ENCODE results near the gene APRT.

The APRT gene, protein sequence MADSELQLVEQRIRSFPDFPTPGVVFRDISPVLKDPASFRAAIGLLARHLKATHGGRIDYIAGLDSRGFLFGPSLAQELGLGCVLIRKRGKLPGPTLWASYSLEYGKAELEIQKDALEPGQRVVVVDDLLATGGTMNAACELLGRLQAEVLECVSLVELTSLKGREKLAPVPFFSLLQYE

DNA sequence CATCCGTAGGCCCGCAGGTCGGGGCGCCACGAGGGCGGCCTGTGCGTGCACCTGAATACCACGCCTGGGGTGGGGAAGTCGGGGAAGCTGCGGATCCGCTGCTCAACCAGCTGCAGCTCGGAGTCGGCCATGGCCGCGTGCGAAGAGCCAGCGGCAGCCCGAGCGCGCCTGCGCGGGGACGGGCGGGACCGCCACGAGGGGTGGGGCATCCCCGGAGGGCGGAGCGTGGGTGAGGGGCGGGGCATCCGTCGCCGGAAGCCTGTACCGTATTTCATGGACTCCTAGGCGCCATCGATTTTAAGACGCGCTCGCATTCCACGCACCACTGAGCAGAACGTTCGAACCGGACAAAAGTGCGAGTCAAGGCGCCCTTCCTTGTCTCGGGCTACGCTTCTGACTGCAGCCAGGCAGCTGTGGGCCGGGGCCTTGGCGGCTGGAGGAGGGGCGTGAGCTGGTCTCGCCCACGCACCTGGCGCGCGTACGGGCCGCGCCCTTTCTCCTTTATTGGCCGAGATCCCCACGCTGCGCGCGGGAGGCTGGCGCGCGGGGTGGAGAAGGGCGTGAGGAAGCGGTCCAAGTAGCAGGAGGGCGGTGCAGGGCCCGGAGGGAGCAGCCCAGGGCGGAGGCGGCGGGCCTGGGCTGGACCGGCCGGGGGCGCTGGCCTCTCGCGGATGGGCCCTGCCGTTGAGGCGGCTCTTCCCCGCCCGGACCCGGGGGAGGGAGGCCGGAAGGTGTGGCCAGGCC, at the start of gene APRT:
Gene APRT (minus strand): TSS at position 160 of the 744 bp plus-strand sequence. CDS start 29 bp downstream, at position 131.
- peak; percentile 97 for DNase-seq

DNA sequence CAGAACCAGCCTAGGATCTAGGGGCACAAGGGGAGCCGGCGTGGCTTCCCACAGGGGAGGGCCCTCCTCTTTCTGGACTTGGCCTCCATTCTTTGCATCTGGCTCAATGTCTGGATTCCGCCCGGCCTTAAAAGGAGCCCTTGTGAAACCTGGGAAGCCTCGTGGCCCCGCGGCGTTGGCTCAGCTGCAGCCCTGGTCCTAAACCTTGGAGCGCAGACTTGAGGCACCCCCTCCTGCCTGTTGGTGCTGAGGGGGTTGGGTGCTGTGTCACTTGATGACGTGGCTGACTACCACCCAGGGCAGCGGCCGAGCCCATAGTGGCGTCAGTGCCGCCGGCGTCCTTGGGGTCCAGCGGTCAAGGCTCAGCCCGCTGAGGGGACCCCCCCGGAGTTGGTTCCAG, 49.6 kb upstream of the APRT start:
- no peak for DNase-seq

DNA sequence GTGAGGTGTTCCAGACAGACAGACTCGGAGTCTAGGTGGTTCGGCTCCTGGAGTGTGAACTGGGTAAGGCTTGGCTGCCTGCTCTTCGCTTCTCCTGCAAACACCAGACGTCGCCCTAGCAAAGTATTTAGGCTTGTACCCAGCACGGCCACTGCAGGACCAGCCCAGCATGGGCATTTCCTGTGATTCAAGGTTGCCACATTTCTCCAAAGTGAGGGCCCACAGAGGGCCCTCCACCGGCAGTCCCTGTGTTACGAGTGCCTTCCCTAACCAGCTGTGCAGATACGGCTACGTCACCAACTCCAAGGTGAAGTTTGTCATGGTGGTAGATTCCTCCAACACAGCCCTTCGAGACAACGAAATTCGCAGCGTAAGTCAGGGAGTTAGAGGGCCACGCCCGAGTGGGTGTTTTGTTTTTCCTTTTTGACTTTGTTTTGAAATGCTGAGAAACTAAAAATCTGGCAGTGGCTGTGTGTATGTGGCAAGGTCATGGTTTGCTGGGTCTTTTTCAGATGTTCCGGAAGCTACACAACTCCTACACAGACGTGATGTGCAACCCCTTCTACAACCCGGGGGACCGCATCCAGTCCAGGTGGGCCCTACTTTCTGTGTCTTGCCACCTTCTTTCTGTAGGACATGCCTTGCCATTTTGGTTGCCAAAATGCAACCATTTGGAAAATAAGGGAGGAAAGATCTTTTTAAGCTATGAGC, 47.8 kb upstream of the APRT start:
- DNase-seq: no peak

DNA sequence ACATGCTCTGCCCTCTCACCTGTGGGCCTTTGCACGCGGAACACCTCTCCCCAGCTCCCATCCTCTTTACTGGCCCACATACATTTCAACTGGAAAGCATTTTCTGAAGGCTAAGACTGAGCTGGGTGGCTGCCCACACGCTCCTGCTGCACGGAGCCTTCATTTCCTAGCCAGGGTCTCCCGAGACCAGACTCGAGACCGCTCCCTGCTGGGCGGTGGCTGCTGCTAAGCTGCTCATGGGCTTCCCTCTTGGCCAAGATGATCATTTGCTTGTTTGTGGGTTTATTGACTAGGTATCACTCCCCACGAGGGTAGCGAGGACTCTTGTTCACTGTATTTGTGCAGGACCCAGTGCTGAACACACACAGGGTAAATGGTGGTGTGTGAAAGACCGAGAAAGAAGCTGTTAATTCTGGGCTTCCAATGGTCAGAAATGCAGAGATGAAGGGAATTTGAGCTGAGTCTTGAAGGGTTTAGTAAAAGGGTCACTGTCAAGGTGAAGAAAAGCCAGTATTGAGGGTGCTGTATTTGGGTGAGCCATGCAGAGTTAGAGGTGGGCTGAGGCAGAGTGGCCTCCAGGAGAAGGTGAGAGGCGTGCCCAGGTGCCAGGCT, 46.1 kb upstream of the APRT start:
- peak; percentile 81 for DNase-seq

DNA sequence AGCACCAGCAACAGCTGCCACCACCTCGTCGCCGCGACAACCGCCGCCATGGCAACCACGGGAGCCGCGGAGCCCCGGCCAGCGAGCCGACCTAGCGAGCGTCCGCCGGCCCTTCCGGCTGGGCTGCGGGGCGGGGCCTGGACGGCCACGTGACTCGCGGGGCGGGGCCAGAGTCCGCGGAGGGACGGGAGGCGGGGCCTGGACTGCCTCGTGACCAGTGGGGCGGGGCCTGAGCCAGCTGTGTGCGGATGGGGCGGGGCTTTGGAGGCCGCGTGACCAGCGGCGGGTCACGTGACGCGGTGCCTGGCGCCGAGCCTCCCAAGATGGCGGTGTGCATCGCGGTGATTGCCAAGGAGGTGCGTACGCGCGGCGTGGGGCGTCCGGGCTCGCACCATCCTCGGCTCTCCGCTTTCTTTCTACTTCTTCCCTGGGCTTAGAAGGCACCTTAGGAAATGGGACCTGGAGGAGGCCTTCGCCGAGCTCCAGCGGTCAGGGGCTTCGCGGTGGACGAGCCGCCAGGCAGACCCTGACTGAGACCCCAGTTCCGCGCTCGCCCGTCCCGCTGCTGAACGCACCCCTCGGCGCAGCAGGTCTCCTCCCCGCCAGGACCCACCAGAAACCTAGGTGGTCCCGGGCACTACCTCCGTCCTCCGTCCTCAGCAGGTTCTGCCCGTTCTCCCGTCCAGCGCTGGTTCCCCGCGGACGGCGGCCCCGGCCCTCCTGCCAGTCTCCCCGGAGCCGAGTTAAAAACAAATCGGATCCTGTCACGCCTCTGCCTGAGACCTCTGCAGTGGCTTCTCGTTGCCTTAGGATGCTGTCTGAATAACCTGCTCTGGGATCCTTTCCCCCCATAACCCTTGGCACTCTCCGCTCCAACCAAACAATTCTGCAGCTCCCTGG, 45.4 kb upstream of the APRT start, which contains the start of the genes GALNS and TRAPPC2L:
Gene GALNS (minus strand): TSS at position 120 of the 900 bp plus-strand sequence. CDS start 70 bp downstream, at position 50.
Gene TRAPPC2L (plus strand): TSS at position 300 of the 900 bp plus-strand sequence. CDS start 24 bp downstream, at position 324.
- peak; percentile 100 for DNase-seq

DNA sequence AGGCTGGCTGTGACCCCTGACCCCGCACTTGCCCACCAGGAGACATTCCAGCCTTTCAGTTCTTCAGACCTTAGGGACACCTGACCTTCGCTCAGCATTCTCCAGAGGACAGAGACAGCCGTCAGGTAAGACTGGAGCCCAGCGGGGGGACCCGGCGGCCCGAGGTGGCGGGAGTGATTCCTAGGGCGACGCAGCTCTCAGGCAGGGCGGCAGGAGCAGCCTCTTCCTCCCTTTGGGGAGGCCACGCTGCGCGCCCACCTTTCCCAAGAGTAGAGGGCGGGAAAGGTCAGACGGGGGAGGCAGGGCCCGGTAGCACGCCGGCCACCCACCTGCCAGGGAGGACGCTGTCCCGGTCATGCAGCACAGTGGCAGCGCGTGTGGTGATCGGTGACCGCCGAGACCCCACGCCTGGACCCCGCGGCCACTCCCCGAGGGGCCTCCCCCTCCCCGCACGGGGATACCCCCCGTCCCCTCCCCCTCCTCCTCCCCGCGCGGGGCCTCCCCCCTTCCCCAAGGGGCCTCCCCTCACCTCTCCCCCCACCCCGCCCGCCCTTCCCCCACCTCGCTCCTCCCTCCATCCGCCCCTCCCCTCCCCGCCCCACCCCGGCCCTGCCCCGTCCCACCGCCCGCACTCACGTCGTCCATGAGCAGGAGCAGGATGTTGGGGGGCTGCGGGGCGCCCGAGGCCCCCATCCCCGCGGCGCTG, 44.5 kb upstream of the APRT start:
- no peak for DNase-seq

DNA sequence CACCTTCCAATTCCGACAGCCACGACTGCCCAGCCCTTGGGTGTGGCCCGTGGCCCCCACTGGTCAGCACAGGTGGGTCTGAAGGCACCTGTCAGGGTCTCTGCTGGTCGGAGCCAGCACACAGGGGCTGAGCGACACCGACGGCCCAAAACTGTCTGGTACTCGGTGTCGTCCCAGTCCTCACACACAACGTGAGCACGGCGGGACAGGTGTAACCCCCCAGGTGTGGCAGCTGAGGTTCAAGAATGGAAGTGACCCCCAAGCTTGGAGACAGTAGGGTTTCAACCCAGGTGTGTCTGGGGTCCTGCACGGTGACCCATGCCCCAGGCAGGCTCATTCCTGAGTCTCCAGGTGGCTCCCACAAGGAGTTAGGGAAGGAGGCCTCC, 44.0 kb upstream of the APRT start:
- DNase-seq: no peak

DNA sequence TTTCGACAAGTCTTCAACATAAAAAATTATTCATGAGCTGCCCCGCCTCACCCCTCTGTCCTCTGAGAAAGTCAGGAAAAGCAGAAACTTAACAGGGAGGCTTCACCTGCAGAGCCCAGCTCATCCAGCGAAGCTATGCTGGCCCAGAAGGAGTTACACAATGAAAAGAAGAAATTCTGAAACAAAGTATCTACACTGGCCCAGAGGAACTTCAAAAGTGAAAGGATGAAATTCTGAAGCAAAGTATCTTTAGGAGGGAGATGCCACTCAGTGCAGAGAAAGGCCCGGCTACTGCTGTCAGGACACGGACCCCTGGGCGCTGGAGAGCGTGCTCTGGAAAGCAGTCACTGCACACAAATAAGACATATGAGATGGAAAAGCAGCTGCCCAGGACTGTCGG, 43.4 kb upstream of the APRT start:
- no peak for DNase-seq

DNA sequence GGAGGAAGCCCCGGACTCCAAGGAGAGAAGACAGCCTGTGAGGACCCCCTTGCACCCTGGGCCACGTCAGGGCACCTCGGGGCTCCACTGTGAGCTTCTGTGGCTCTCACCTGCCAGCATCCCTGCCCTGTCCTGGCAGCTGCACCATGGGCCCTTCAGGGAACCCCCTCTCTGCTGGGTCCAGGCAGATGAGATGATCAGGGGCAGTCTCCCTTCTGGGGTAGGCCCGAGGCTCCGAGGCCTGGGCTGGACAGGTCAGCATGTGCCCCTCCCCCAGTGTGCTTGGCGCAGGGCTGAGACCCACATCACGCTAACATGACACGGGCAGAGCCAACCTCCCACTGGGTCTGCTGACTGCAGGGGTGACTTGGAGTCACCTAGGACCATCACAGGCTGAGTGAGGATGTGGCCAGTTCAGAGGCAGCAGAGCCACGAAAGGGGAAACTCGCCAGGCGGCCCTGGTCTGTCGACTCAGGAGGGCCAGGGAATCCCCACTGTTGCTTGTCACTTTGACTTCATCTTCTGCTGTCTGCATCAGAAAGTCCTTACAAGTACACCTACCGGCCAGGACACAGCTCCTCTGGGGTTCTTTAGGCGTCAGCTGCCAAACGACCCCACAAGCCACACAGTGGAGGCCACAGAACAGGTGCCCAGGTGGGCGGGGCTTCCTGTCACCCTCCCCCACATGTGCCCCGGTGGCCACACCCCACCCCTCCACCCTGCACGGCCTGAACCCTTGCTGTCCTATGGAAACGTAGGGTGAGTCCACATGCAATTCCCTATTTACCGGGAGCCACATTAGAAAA, 42.8 kb upstream of the APRT start:
- DNase-seq: peak; percentile 35

DNA sequence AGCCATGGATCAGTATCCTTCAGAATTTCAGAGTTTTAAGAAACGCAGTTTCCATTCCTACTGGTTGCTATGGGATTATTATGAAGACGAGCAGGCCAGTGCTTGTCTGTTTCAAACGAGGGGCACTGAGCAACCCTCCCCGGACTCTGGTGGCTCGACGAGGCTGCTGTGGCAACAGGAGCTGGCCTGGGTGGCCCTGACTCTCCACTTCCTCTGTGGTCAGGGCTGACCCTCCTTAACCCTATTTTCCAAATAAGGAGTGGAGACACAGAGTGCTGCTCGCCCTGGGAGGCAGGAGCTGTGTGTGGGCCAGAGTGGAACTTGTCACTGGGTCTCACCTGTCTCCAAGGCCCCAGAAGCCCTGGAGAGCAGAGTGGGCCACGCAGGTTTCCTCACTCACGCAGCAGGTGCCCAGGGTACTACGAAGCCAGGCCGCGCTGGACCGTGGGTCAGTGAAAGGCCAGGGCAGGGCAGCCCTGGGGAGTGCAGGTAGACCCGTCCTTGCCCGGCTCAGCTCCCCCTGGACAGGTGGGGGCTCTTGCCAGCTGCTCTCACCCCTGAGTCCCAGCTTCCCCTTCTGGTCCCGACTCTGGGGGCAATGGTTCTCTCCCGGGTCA, 41.7 kb upstream of the APRT start:
- no peak for DNase-seq

DNA sequence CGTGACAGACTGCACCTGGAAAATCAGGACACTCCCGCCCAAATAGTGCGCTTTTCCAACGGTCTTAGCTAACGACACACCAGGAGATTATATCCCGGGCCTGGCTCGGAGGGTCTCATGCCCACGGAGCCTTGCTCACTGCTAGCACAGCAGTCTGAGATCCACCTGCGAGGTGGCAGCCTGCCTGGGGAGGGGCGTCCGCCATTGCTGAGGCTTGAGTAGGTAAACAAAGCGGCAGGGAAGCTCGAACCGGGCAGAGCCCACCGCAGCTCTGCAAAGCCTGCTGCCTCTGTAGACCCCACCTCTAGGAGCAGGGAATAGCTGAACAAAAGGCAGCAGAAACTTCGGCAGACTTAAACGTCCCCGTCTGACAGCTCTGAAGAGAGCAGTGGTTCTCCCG, 39.9 kb upstream of the APRT start:
- DNase-seq: no peak

DNA sequence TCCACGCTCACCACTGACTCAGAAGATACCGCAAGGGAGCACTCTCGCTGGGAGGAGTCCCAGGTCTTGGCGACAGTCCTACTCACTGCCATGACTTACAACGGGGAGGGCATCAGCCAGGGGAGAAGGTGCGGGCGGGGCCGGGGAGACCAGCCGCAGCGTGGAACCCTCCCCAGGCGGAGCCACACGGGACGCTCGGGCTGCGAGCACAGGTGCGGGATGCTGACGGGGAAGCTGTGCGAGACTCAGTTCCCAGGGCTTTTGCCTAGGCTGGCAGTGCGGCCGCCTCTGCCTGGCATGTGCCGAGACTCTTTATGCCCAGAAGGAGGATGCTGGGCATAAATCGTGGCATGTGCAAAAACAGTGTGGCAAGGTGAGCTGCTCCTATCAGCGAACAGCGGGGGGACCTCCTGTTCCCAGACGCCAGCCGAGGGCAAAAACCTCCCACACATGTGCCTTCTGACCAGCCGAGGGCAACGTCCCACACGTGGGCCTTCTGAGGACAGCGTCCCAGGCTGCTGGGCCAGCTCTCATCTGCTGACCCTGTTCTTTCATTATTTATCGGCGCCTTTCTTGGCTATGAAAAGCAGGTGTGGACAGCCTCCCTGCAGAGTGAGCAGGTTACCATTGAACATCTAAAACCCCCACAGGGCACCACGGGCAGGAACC, 38.9 kb upstream of the APRT start:
- no peak for DNase-seq

DNA sequence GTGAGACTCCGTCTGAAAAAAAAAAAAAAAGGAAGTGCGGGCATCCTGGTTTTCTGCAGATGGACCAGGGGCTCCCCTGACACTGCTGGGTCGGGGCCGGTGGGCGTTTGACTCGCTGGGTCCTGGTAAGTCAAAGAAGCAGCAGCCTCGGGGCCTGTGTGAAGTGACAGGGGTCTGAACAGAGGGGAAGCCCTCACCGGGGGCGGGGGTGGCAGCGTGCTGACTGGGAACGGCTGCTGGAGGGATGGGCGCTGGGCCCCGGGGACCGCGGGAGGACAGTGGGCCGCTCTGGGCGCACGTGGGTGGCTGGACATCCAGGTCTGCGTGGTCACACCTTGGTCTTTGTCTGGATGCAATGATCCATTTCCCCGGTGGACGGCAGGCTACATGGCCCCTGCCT, 36.8 kb upstream of the APRT start:
- no peak for DNase-seq

DNA sequence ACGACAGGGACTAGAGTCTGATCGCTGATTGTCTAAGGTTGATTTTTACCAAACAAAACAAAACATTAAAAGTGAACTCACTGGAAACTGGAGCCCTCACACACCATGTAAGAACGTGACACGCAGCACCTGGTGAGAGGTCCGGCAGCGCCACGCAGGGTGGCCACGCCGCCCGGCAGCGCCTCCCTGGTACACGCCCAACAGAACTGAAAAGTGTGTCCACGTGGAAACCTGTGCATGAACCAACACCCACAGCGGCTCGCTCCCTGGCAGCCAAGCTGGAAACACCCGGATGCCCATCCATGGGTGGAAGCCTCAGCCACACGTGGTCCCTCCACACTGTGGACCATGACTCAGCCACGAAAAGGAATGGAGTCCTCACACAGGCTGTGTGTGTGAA, 35.9 kb upstream of the APRT start:
- DNase-seq: no peak

DNA sequence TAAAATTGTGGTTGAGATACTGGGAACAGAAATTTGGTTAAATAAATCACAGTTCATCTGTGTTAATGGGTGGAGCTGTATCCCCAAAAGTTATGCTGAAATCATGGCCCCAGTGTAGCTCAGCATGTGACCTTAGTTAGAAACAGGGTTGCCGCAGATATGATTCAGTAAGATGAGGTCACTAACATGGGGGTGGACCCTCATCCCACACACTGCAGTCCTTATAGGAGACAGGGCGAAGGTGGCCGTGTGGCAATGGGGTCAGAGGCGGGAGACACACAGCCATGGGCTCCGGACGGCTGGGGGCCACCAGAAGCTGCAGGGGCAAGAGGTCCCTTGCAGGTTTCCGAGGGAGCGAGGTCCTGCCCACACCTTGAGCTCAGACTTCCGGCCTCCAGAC, 34.4 kb upstream of the APRT start:
- DNase-seq: no peak

DNA sequence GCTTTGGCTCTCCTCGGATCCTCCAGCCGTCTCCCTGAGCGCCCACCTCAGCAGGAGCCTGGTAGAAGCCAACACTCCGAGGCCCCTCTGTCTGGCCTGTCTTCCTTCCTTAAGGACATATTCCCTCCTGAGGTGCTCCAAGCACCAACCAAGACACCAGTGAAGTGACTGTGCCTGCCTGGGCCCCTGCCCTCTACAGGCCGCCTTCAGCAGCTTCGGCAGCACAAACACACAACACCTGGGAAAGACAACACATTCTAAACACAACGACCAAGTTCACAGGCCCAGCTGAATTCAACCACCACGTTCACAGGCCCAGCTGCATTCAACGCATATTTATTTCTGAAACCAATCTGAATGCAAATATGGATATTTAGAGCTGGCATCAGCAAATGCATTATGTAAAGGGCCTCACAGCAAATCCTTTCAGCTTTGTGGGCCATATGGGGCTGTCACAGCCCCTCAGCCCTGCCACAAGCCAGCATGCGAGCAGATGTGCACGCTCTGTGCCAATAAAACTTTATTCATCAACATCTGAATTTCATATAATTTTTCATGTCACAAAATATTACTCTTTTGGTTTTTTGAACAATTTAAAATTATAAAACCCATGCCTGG, 32.8 kb upstream of the APRT start:
- no peak for DNase-seq

DNA sequence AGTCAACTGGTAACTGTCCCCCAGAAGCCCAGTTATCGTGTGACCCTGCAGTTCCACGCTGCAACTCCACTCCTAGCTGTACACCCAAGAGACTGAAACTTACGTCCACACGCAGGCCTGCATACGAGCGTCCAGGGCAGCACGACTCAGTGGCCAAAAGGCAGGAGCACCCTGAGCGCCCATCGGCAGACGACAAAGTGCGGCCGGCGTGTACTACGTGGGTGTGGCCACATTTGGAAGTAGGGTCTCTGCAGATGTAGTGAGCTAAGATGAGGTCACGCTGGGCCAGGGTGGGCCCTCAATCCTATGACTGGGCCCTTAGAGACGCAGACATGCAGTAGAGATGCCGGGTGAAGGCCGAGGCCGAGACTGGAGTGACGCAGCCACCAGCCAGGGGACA, 31.5 kb upstream of the APRT start:
- DNase-seq: no peak

DNA sequence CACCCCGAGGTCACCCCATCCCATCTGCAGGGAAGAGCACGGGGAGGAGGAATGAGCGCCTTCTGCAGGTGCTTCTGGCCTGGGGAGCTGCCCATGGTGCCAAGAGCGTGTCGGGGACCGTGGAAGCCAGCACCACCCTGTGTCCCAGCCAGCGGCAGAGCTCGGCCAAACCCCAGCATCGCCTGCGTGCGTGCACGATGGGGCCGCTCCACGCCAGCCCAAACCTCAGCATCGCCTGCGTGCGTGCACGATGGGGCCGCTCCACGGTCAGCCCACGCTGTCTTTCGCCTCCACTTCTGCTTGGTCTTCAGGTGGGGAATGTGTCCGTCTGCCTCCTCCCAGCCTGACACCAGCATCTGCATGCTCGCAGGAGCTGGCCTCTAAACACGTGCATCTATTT, 31.1 kb upstream of the APRT start:
- DNase-seq: no peak

DNA sequence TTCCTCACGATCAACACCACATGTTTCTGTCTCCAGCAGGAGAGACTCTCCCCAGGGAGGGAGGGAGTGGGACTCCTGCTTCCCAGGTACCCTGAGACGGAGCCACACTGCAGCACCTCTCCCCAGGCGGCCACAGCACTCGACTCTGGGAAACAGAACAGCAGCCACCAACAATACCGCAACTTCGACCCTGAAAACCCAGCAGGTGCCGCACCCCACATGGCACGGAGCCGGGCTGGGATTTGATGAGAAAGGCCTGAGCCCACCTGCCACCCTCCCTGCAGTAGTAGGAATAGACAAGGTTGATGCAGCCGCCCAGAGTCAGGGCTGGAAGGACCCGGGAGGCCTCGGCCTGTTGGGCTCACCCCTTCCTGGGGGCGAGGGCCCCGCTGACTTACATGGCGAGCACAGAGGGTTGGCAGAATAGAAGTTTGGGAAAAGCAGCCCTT, 30.6 kb upstream of the APRT start:
- DNase-seq: no peak
